ENCODE results near the gene SORL1.

Gene SORL1

GRCh38 chr11:121659811-121660210, 207.7 kb downstream of the SORL1 start:
- no peak for DNase-seq (ENCODE audit: low read depth)

GRCh38 chr11:121661880-121662486, 209.9 kb downstream of the SORL1 start:
- no peak for DNase-seq (ENCODE audit: low read depth)

- no peak for DNase-seq (ENCODE audit: low read depth)
Observed at GRCh38 chr11:121664144-121664543, 212.0 kb downstream of the SORL1 start.

- no peak for DNase-seq (ENCODE audit: low read depth)
Observed at GRCh38 chr11:121665206-121665838, 213.2 kb downstream of the SORL1 start.

- no peak for DNase-seq (ENCODE audit: low read depth)
Observed at GRCh38 chr11:121667836-121668235, 215.7 kb downstream of the SORL1 start.

- DNase-seq (ENCODE audit: low read depth) = no peak
Observed at GRCh38 chr11:121669422-121669821, 217.3 kb downstream of the SORL1 start.

GRCh38 chr11:121670266-121670665, 218.2 kb downstream of the SORL1 start:
- no peak for DNase-seq (ENCODE audit: low read depth)

GRCh38 chr11:121670805-121671282, 218.7 kb downstream of the SORL1 start:
- DNase-seq (ENCODE audit: low read depth) = no peak

- no peak for DNase-seq (ENCODE audit: low read depth)
Observed at GRCh38 chr11:121671283-121672168, 219.4 kb downstream of the SORL1 start.

GRCh38 chr11:121672630-121673487, 220.7 kb downstream of the SORL1 start:
- DNase-seq (ENCODE audit: low read depth) = no peak

- no peak for DNase-seq (ENCODE audit: low read depth)
Observed at GRCh38 chr11:121681550-121682268, 229.6 kb downstream of the SORL1 start.

Measured in stimulated activated CD8-positive, alpha-beta memory T cell treated with anti-CD3 and anti-CD28 coated beads, Interleukin-15, amount 100 ng/mL, for 1 hour (primary cell).